Femur (tissue), 1 donor: ENCODE measurements around the gene HSPB8.
A peak's percentile ranks its signal among the peaks of the same experiment; 100 is the strongest.
"Not testable (repeated sequence)": the region's sequence is repeated elsewhere in the genome, so short reads cannot be mapped to it uniquely, and the experiment has no call there.

Source experiments
- DNase-seq: peaks from one replicate; pipeline ENCODE4 v3.0.0-alpha.2; 2017

The HSPB8 gene

GRCh38 chr12:119207063-119207560 is 28.4 kb downstream of the HSPB8 start:
- DNase-seq = no peak

- peak; percentile 90 for DNase-seq
Observed at GRCh38 chr12:119208626-119209061, 29.9 kb downstream of the HSPB8 start.

- no peak for DNase-seq
Observed at GRCh38 chr12:119211884-119212283, 33.2 kb downstream of the HSPB8 start.

- no peak for DNase-seq
Observed at GRCh38 chr12:119216084-119216483, 37.4 kb downstream of the HSPB8 start.

- not testable (repeated sequence) for DNase-seq
Observed at GRCh38 chr12:119218875-119219274, 40.1 kb downstream of the HSPB8 start.

- DNase-seq = no peak
Observed at GRCh38 chr12:119222222-119222951, 43.7 kb downstream of the HSPB8 start.

- DNase-seq = no peak
Observed at GRCh38 chr12:119225454-119225853, 46.7 kb downstream of the HSPB8 start.

- DNase-seq = no peak
Observed at GRCh38 chr12:119227292-119227691, 48.6 kb downstream of the HSPB8 start.

- DNase-seq = no peak
Observed at GRCh38 chr12:119229205-119229604, 50.5 kb downstream of the HSPB8 start.

- no peak for DNase-seq
Observed at GRCh38 chr12:119229837-119230236, 51.1 kb downstream of the HSPB8 start.

GRCh38 chr12:119230807-119231206 is 52.1 kb downstream of the HSPB8 start:
- DNase-seq = no peak

GRCh38 chr12:119231774-119232173 is 53.0 kb downstream of the HSPB8 start:
- no peak for DNase-seq

- no peak for DNase-seq
Observed at GRCh38 chr12:119235197-119235751, 56.5 kb downstream of the HSPB8 start.

- no peak for DNase-seq
Observed at GRCh38 chr12:119236372-119236771, 57.6 kb downstream of the HSPB8 start.

- no peak for DNase-seq
Observed at GRCh38 chr12:119239040-119239439, 60.3 kb downstream of the HSPB8 start.

- no peak for DNase-seq
Observed at GRCh38 chr12:119241049-119241448, 62.3 kb downstream of the HSPB8 start.

GRCh38 chr12:119241580-119242169 is 62.9 kb downstream of the HSPB8 start:
- no peak for DNase-seq
